HepG2 (cell line): ENCODE measurements around the gene HSPB3. TPM values are rescaled to one million over a fixed set of nuclear protein-coding genes. Genes with fewer than 3 reads are reported as not detected.
"Not testable (repeated sequence)": the region's sequence is repeated elsewhere in the genome, so short reads cannot be mapped to it uniquely, and the experiment has no call there.

Experiments
- ATAC-seq: fragments of 200-7000 bp; cut with Tn5 transposase; 3 replicates; pipeline ENCODE4 v1.9.1; 2020; ENCODE audit warnings: mild to moderate bottlenecking, moderate library complexity
- BruUV-seq: library from RNA; stranded (reverse); fragments of 400-500 nt; replicated peaks from 2 replicates; lab custom pipeline; 2021; lab: Mats Ljungman, UMichigan
- CTCF ChIA-PET: fragments of 300-600 bp; formaldehyde crosslinking; extraction: SDS; loops from one replicate; lab custom pipeline; 2021; ENCODE audit warnings: low total read pairs, inconsistent platforms, low intra/inter-chr PET ratio; lab: Yijun Ruan, JAX
- POLR2A ChIA-PET: fragments of 350-600 bp; sonication (Branson Sonifier 250); formaldehyde crosslinking; loops from one replicate; lab custom pipeline; 2020; ENCODE audit warnings: antibody characterized with exemption, inconsistent platforms; lab: Yijun Ruan, JAX
- DNase-seq: peaks from one replicate; pipeline ENCODE4 v3.0.0-alpha.2; 2015; ENCODE audit warnings: low spot score
- FAIRE-seq: peaks from 3 replicates; lab custom pipeline; 2011; peaks lifted over from hg19 to GRCh38; lab: Jason Lieb, UNC
- H2AFZ ChIP-seq: one replicate; pipeline ENCODE4 v1.6.1; 2011; ENCODE audit warnings: low read length, inconsistent platforms
- H3K27ac ChIP-seq: fragments of 300-600 bp; 3 replicates; pipeline ENCODE4 v1.8.0; 2011; ENCODE audit warnings: mixed run types, mild to moderate bottlenecking, mixed read lengths, low read length, inconsistent platforms; ENCODE audit not compliant: insufficient read depth; ENCODE audit errors: extremely low read length
- H3K27me3 ChIP-seq, 2 experiments: fragments of 200-600 bp in 1 of 2; 2 replicates in 1 of 2; 3 replicates in 1 of 2; pipeline versions ENCODE4 v1.6.0 to v1.8.0; 2011; ENCODE audit warnings: low read length in 2 of 2, mild to moderate bottlenecking in 2 of 2, moderate library complexity in 2 of 2, inconsistent platforms in 1 of 2; ENCODE audit not compliant: insufficient read depth in 2 of 2, control insufficient read depth in 1 of 2
- H3K36me3 ChIP-seq, 2 experiments: fragments of 200-600 bp in 1 of 2; replicated peaks in 1 of 2; 2 replicates in 1 of 2; 3 replicates in 1 of 2; pipeline versions ENCODE4 v1.5.1 to v1.8.0; 2011; ENCODE audit warnings: low read length in 2 of 2, inconsistent platforms in 1 of 2; ENCODE audit not compliant: insufficient read depth in 2 of 2, control insufficient read depth in 1 of 2
- H3K4me1 ChIP-seq: 2 replicates; pipeline ENCODE4 v1.5.1; 2012; ENCODE audit warnings: low read length, inconsistent platforms; ENCODE audit not compliant: insufficient read depth
- H3K4me2 ChIP-seq: 2 replicates; pipeline ENCODE4 v1.6.0; 2011; ENCODE audit warnings: low read depth, low read length, inconsistent platforms
- H3K4me3 ChIP-seq, 3 experiments: fragments of 200-600 bp in 1 of 3; sonication (generic), shearing (Covaris generic) in 1 of 3; replicated peaks in 1 of 3; 2 replicates each; pipeline ENCODE4 v1.5.1; 2011 to 2016; ENCODE audit warnings: low read length in 3 of 3, inconsistent platforms in 2 of 3, low read depth in 2 of 3, mild to moderate bottlenecking in 2 of 3, control low read depth in 1 of 3, mixed read lengths in 1 of 3; ENCODE audit not compliant: insufficient read depth in 1 of 3
- H3K79me2 ChIP-seq: one replicate; pipeline ENCODE4 v1.6.1; 2011; ENCODE audit warnings: low read length, inconsistent platforms; ENCODE audit not compliant: insufficient read depth
- H3K9ac ChIP-seq: 2 replicates; pipeline ENCODE4 v1.6.0; 2011; ENCODE audit warnings: mild to moderate bottlenecking, low read depth, low read length, inconsistent platforms; ENCODE audit not compliant: insufficient read depth
- H3K9me3 ChIP-seq: 2 replicates; pipeline ENCODE4 v1.5.1; 2012; ENCODE audit warnings: mild to moderate bottlenecking, low read length
- H4K20me1 ChIP-seq: 2 replicates; pipeline ENCODE4 v1.6.0; 2011; ENCODE audit warnings: inconsistent platforms, mild to moderate bottlenecking, low read length, moderate library complexity; ENCODE audit not compliant: insufficient read depth
- ARNTL ChIP-seq: sonication (generic); formaldehyde crosslinking; IDR thresholded peaks from 2 replicates; pipeline ENCODE4 v1.4.0; 2020; ENCODE audit warnings: mild to moderate bottlenecking, missing genetic modification reagents
- NR2F2 ChIP-seq: IDR thresholded peaks from 2 replicates; pipeline ENCODE4 v1.6.1; 2012; ENCODE audit warnings: low read depth, inconsistent platforms, borderline replicate concordance
- XRCC5 ChIP-seq: fragments of 200-400 bp; formaldehyde crosslinking; optimal IDR thresholded peaks from 2 replicates; pipeline ENCODE3; 2017; ENCODE audit warnings: mild to moderate bottlenecking, low read length
- ZNF3 ChIP-seq: IDR thresholded peaks from 2 replicates; pipeline ENCODE4 v1.7.0; 2017; ENCODE audit warnings: inconsistent platforms
- ZNF468 ChIP-seq: sonication (generic); formaldehyde crosslinking; IDR thresholded peaks from 2 replicates; pipeline ENCODE4 v1.8.0; 2022; ENCODE audit warnings: mild to moderate bottlenecking, moderate library complexity, missing genetic modification reagents
- ZNF772 ChIP-seq: sonication (generic); formaldehyde crosslinking; IDR thresholded peaks from 2 replicates; pipeline ENCODE4 v1.5.0; 2020; ENCODE audit warnings: mild to moderate bottlenecking, missing genetic modification reagents
- WGBS: methylation state at CpG from one replicate; pipeline ENCODE4 v1.1.6; 2017; ENCODE audit warnings: low lambda C conversion rate; 5-methylcytosine and 5-hydroxymethylcytosine counted together
- in situ Hi-C: cut with HindIII; loops from 2 replicates; pipeline ENCODE4 v1.10.0; 2017; ENCODE audit warnings: low pct_unique_long_range_greater_than_20kb; ENCODE audit not compliant: extremely low pct_ligation_motif_present
- intact Hi-C: fragments of 100-400 bp; cut with micrococcal nuclease; formaldehyde crosslinking; loops from one replicate; pipeline ENCODE4 v1.10.0; 2022; ENCODE audit not compliant: unreplicated experiment
- polyA plus RNA-seq, 8 experiments: library from polyadenylated mRNA; depleted of rRNA in 3 of 8; stranded (reverse) in 7 of 8; unstranded in 1 of 8; fragments of >200 nt; fragmentation: Illumina TruSeq in 4 of 8; extraction: Trizol in 4 of 8; gene quantifications; 2 replicates each; pipeline versions ENCODE4 v1.2.1 to v1.2.3, GENCODE V29; 2011 to 2016; ENCODE audit warnings: low read depth in 4 of 8, missing spikeins in 1 of 8, mixed read lengths in 1 of 8; ENCODE audit not compliant: insufficient read depth in 1 of 8
- total RNA-seq, 5 experiments: library from RNA; depleted of rRNA; stranded (reverse); fragments of >200 nt; fragmentation: Illumina TruSeq; extraction: Trizol; gene quantifications; 2 replicates each; pipeline ENCODE4 v1.2.3, GENCODE V29; 2016; ENCODE audit warnings: low read depth in 1 of 5

The HSPB3 gene
- total and polyA plus RNA-seq, 2 of the 13 experiments (the other 11 are each of a cell fraction or from before 2014, with no cell fraction given) = not detected

DNA sequence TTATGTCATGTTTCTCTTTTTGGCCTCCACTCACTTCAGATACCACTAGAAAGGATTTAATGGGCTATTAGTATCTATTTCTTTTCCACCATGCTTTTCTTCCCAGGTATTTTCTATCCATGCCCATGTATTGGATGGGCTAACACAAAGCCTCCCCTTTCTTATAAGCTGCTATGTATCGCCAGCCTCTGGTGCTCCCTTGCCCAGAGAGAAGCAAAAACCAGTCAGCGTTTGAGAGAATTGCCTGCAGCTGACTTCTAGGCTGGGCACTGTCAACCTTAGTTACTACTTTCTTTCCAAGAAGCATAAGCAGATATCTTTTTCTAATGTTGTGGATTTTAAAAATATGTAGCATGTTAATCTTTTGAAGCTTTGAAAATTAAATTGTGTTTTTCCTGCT, 30.2 kb upstream of the HSPB3 start:
- CTCF ChIA-PET = no interaction called here
- in situ Hi-C loops = no loop called here
- 5% methylated on average over 2 of the region's 2 CpGs for WGBS

DNA sequence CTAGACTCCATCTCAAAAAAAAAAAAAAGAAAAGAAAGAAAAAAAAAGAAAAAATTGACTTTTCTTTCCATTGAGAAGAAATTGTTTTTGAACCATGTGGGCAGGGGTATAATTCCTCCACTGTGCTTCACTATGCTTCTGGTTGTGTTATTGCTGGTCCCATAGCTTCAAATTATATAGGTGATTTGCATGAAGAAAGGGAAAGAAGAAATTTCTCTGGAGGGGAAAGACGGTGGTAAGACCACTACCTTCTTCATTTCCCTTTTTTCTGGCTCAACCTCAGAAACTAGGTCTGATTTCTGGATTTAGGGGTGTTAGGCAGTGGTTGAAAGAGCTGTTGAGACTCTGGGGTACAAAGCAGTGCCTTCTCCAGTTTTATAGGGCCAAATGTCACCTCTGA, 29.3 kb upstream of the HSPB3 start:
- Histone ChIP-seq H2AFZ (no peak overlapping the region), H3K27me3 (no peaks in the 10 kb centered on the region), H3K36me3 (no peaks in the 10 kb centered on the region), H3K27ac (no peak overlapping the region), H3K4me1 (no peaks in the 10 kb centered on the region), H4K20me1 (no peaks in the 10 kb centered on the region), H3K4me2 (no peak overlapping the region), H3K79me2 (no peaks in the 10 kb centered on the region), H3K4me3 (no peak overlapping the region), H3K9me3 (no peaks in the 10 kb centered on the region), H3K9ac (no peak overlapping the region)
- WGBS = 0% methylated on average over 1 of the region's 1 CpG
- intact Hi-C loops = no loop called here
- in situ Hi-C loops = no loop called here
- CTCF ChIA-PET = no interaction called here
- FAIRE-seq = no peak
- POLR2A ChIA-PET = no interaction called here
- ATAC-seq = no peak
- DNase-seq = no peak
- BruUV-seq = no TSS peak
- TF ChIP-seq ZNF772 (CRISPR knock-in tag) (no peak), ZNF3 (CRISPR knock-in tag) (no peak), ARNTL (CRISPR knock-in tag) (no peak), ZNF468 (CRISPR knock-in tag) (no peak), NR2F2 (no peak)

More for the DNA sequence above, 30.2 kb upstream of the HSPB3 start:
- no peak overlapping the region for H3K27ac ChIP-seq
- no peak for ATAC-seq
- H3K4me2 ChIP-seq = no peak overlapping the region
- H3K79me2 ChIP-seq = no peaks in the 10 kb centered on the region
- no peaks in the 10 kb centered on the region for H3K27me3 ChIP-seq
- no peaks in the 10 kb centered on the region for H4K20me1 ChIP-seq
- intact Hi-C loops = no loop called here
- TF ChIP-seq XRCC5 = no peak
- H3K9ac ChIP-seq = no peak overlapping the region
- no peak overlapping the region for H2AFZ ChIP-seq
- no peaks in the 10 kb centered on the region for H3K36me3 ChIP-seq
- no peak overlapping the region for H3K4me3 ChIP-seq
- no peaks in the 10 kb centered on the region for H3K4me1 ChIP-seq
- FAIRE-seq = no peak
- POLR2A ChIA-PET = no interaction called here
- DNase-seq = no peak
- no peaks in the 10 kb centered on the region for H3K9me3 ChIP-seq
- BruUV-seq = no TSS peak

DNA sequence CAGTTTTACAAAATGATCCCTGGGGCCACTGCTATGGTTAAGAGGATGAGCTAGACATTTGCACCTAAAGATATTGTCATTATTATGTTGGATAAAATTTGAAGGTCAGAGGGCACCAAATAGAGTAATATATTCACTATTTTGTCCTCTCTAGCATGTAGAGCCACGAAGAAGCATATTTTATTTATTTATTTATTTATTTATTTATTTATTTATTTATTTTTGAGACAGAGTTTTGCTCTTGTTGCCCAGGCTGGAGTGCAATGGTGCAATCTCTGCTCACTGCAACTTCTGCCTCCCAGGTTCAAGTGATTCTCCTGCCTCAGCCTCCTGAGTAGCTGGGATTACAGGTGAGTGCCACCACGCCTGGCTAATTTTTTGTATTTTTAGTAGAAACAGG, 20.8 kb upstream of the HSPB3 start:
- H3K4me2 ChIP-seq, H3K9me3 ChIP-seq, in situ Hi-C loops, ATAC-seq, H3K27ac ChIP-seq, POLR2A ChIA-PET, FAIRE-seq, H3K36me3 ChIP-seq, H3K4me1 ChIP-seq, H2AFZ ChIP-seq, H3K9ac ChIP-seq, H4K20me1 ChIP-seq, CTCF ChIA-PET, BruUV-seq, H3K4me3 ChIP-seq, intact Hi-C loops, H3K27me3 ChIP-seq, H3K79me2 ChIP-seq, DNase-seq: not testable (repeated sequence)
- 47% methylated on average over 2 of the region's 2 CpGs for WGBS
